RWPE2 (cell line): ENCODE measurements around the gene TMEM9B.
"Not testable (repeated sequence)": the region's sequence is repeated elsewhere in the genome, so short reads cannot be mapped to it uniquely, and the experiment has no call there.

Source experiments
- ATAC-seq: fragments of 200-7000 bp; cut with Tn5 transposase; 3 replicates; pipeline ENCODE4 v1.9.1; 2021; ENCODE audit warnings: low read depth
- DNase-seq: peaks from one replicate; pipeline ENCODE4 v3.0.0-alpha.2; 2020; ENCODE audit warnings: low spot score
- H3K27ac ChIP-seq: fragments of 450-650 bp; 2 replicates; pipeline ENCODE4 v1.5.1; 2017; ENCODE audit warnings: mild to moderate bottlenecking; ENCODE audit not compliant: poor library complexity, severe bottlenecking
- H3K27me3 ChIP-seq: fragments of 250-450 bp; sonication (Bioruptor Pico); 2 replicates; pipeline ENCODE4 v1.5.1; 2021; ENCODE audit warnings: mild to moderate bottlenecking, moderate library complexity; ENCODE audit not compliant: insufficient read depth, poor library complexity, severe bottlenecking
- H3K36me3 ChIP-seq: fragments of 250-450 bp; sonication (Bioruptor Pico); 2 replicates; pipeline ENCODE4 v1.5.1; 2020; ENCODE audit warnings: low read depth, mild to moderate bottlenecking, moderate library complexity
- H3K4me1 ChIP-seq: fragments of 250-450 bp; sonication (Bioruptor Pico); 2 replicates; pipeline ENCODE4 v1.5.1; 2021; ENCODE audit warnings: mild to moderate bottlenecking, moderate library complexity; ENCODE audit not compliant: insufficient read depth, poor library complexity, severe bottlenecking
- H3K4me3 ChIP-seq: fragments of 250-450 bp; sonication (Bioruptor Pico); 2 replicates; pipeline ENCODE4 v1.5.1; 2021; ENCODE audit warnings: mild to moderate bottlenecking, moderate library complexity; ENCODE audit not compliant: severe bottlenecking
- H3K9me3 ChIP-seq: fragments of 250-450 bp; sonication (Bioruptor Pico); 2 replicates; pipeline ENCODE4 v1.5.1; 2021; ENCODE audit warnings: mild to moderate bottlenecking, moderate library complexity; ENCODE audit not compliant: severe bottlenecking
- TF ChIP-seq, protein P1 (sequence below): fragments of 450-650 bp; IDR thresholded peaks from one replicate; pipeline ENCODE4 v1.5.1; 2017; ENCODE audit warnings: mild to moderate bottlenecking, moderate library complexity; ENCODE audit not compliant: poor library complexity, severe bottlenecking

TMEM9B gene

DNA sequence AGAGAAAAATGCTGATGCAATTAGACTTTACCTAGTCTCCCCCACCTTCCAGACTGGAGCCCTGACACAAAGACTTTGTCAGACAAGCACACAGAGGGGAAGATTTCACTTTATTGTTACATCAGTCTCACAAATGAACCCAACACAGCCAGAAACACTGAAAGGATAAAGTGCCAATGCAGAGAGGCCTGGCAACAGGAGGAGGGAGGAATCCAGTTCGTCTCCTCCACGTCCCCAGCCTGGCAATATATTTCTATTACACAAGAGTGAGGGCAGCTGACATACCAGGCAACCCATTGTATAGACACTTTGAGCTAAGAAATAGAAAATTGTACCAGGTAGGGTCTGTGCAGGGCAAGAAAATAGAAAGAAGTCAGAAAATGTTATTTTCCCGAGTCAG lies 16.2 kb upstream of the TMEM9B start:
- Histone ChIP-seq H3K27me3 (no peaks in the 10 kb centered on the region), H3K36me3 (no peaks in the 10 kb centered on the region), H3K27ac (no peak overlapping the region), H3K9me3 (no peaks in the 10 kb centered on the region), H3K4me1 (no peaks in the 10 kb centered on the region), H3K4me3 (no peak overlapping the region)
- DNase-seq: no peak
- no peak for ATAC-seq
- TF ChIP-seq, protein P1, sequence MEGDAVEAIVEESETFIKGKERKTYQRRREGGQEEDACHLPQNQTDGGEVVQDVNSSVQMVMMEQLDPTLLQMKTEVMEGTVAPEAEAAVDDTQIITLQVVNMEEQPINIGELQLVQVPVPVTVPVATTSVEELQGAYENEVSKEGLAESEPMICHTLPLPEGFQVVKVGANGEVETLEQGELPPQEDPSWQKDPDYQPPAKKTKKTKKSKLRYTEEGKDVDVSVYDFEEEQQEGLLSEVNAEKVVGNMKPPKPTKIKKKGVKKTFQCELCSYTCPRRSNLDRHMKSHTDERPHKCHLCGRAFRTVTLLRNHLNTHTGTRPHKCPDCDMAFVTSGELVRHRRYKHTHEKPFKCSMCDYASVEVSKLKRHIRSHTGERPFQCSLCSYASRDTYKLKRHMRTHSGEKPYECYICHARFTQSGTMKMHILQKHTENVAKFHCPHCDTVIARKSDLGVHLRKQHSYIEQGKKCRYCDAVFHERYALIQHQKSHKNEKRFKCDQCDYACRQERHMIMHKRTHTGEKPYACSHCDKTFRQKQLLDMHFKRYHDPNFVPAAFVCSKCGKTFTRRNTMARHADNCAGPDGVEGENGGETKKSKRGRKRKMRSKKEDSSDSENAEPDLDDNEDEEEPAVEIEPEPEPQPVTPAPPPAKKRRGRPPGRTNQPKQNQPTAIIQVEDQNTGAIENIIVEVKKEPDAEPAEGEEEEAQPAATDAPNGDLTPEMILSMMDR: no peak

DNA sequence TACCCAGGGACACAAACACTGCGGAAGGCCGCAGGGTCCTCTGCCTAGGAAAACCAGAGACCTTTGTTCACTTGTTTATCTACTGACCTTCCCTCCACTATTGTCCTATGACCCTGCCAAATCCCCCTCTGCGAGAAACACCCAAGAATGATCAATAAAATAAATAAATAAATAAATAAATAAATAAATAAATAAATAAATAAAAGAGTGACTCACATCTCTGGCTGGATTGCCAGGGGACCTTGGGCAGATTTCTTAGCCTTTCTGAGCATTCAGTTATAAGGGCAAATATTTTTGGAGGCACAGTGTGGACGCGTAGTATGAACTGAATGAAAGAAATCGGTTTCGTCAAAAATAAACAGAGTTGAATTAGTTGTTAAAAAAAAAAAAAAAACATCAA lies 15.1 kb upstream of the TMEM9B start:
- ATAC-seq: not testable (repeated sequence)

DNA sequence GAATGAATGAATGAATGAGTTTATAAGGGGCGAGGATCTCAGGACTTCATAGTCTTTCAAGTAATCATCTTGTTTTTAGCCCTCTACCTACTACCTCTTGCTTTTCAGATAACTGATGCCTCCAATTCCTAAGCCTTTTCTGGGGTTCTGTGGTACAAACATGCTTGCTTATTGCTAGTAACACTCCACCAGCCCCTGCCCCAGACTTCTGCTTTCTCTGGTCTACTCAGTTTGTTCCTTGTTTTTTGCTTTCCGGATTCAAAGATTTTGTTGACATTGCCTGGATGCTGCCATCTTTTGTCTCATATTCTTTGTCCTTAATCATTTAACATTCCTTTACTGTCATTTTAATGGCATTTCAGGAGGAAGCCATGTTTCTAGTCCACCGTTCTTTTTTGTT lies 8.9 kb upstream of the TMEM9B start:
- Histone ChIP-seq H3K27me3 (no peaks in the 10 kb centered on the region), H3K27ac (no peak overlapping the region), H3K4me1 (no peaks in the 10 kb centered on the region), H3K9me3 (no peaks in the 10 kb centered on the region), H3K4me3 (no peak overlapping the region), H3K36me3 (peaks cover 9% of the 10 kb centered on the region)
- ATAC-seq: no peak
- TF ChIP-seq, protein P1: no peak
- DNase-seq: no peak

More for the DNA sequence above, 15.1 kb upstream of the TMEM9B start:
- not testable (repeated sequence) for DNase-seq, H3K4me1 ChIP-seq, H3K27me3 ChIP-seq, H3K36me3 ChIP-seq, H3K4me3 ChIP-seq, H3K27ac ChIP-seq, H3K9me3 ChIP-seq

DNA sequence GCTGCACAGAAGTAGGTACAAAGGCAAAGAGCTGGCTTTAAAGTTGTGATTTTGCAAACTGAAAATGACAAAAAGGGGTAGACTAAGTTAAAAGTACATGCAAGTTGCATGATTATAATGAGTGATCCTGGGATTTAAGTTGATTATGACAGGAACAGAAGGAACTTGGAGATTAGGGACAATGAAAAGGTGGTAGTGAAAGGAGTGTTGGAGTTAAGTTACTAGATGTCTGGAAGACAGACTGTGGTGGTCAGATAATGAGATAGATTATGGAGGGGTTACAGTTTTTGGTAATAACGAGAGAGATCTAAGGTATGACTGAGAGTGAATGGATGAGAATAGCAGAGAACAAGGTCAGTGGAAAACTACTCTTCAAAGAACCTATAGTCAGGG lies 7.7 kb upstream of the TMEM9B start:
- no peaks in the 10 kb centered on the region for H3K27me3 ChIP-seq
- H3K27ac ChIP-seq: no peak overlapping the region
- H3K9me3 ChIP-seq: no peaks in the 10 kb centered on the region
- H3K4me3 ChIP-seq: no peak overlapping the region
- ATAC-seq: no peak
- TF ChIP-seq, protein P1: no peak
- no peaks in the 10 kb centered on the region for H3K4me1 ChIP-seq
- peaks cover 9% of the 10 kb centered on the region for H3K36me3 ChIP-seq
- DNase-seq: no peak

DNA sequence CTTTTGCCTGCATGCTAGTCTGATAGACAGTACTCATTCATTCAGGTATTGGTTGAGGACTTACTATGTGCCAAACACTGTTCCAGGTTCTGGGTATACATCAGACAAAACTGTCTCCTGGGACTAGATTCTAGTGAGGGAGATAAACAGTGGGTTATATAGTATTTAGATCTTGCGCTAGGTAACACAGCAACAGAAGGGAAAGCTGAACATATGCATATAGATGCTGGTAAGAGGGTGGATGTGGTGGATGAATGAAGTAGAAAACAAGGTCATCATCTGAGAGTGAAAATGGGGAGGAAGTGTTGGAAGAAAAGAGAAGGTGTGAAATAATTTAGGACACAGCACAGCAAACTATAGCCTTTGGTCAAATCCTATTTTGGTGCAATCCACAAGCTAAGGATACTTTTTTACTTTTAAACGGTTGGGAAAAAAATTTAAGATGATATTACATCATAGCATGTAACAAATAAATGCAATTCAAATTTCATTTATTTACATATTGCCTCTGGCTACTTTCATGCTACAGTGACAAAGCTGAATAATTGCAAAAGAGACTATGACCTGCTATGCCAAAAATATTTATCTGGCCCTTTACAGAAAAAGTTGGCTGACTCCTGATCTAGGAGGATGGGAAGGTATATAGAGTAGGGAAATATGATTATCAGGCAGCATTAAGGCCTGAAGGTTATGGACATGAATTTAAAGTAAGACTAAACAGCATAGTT lies 7.1 kb upstream of the TMEM9B start:
- Histone ChIP-seq H3K36me3 (peaks cover 9% of the 10 kb centered on the region), H3K27ac (no peak overlapping the region), H3K4me3 (no peak overlapping the region), H3K4me1 (no peaks in the 10 kb centered on the region), H3K27me3 (no peaks in the 10 kb centered on the region), H3K9me3 (no peaks in the 10 kb centered on the region)
- DNase-seq (no peak), ATAC-seq (no peak)
- TF ChIP-seq, protein P1: no peak
